Measurements from ENCODE around the gene CAMSAP1.

CAMSAP1 gene

GRCh38 chr9:135857371-135857786 lies 50.0 kb downstream of the CAMSAP1 start:
- H3K27ac ChIP-seq (ENCODE audit: low read length): no peak overlapping the region
- H3K36me3 ChIP-seq (ENCODE audit: control insufficient read depth in 2 of 2, insufficient read depth in 2 of 2, low read length in 2 of 2): peaks cover 0 to 16% of the 10 kb centered on the region in 2 donors
- no peak overlapping the region for H3K9ac ChIP-seq (ENCODE audit: low read length in 2 of 2)

GRCh38 chr9:135851748-135852147 lies 55.6 kb downstream of the CAMSAP1 start:
- Histone ChIP-seq H3K9ac (ENCODE audit: low read length in 2 of 2) (no peak overlapping the region), H3K9me3 (ENCODE audit: control insufficient read depth in 2 of 2, low read length in 2 of 2) (no peaks in the 10 kb centered on the region), H3K27me3 (ENCODE audit: control insufficient read depth in 1 of 2, insufficient read depth in 2 of 2, low read length in 2 of 2) (no peaks in the 10 kb centered on the region), H3K27ac (ENCODE audit: low read length) (no peak overlapping the region), H3K4me1 (ENCODE audit: control insufficient read depth, insufficient read depth, low read length) (no peaks in the 10 kb centered on the region), H3K4me3 (ENCODE audit: low read length in 2 of 2) (no peak overlapping the region), H3K36me3 (ENCODE audit: control insufficient read depth in 2 of 2, insufficient read depth in 2 of 2, low read length in 2 of 2) (peaks cover 10 to 32% of the 10 kb centered on the region in 2 donors)

More at GRCh38 chr9:135857371-135857786, 50.0 kb downstream of the CAMSAP1 start:
- Histone ChIP-seq H3K4me1 (ENCODE audit: control insufficient read depth, insufficient read depth, low read length) (peaks cover 7% of the 10 kb centered on the region), H3K9me3 (ENCODE audit: control insufficient read depth in 2 of 2, low read length in 2 of 2) (no peaks in the 10 kb centered on the region), H3K4me3 (ENCODE audit: low read length in 2 of 2) (no peak overlapping the region), H3K27me3 (ENCODE audit: control insufficient read depth in 1 of 2, insufficient read depth in 2 of 2, low read length in 2 of 2) (no peaks in the 10 kb centered on the region)

- H3K4me1 ChIP-seq (ENCODE audit: control insufficient read depth, insufficient read depth, low read length): no peaks in the 10 kb centered on the region
- no peak overlapping the region for H3K4me3 ChIP-seq (ENCODE audit: low read length in 2 of 2)
- H3K9me3 ChIP-seq (ENCODE audit: control insufficient read depth in 2 of 2, low read length in 2 of 2): no peaks in the 10 kb centered on the region
- peaks cover 10 to 28% of the 10 kb centered on the region in 2 donors for H3K36me3 ChIP-seq (ENCODE audit: control insufficient read depth in 2 of 2, insufficient read depth in 2 of 2, low read length in 2 of 2)
- no peak overlapping the region for H3K27ac ChIP-seq (ENCODE audit: low read length)
- no peaks in the 10 kb centered on the region for H3K27me3 ChIP-seq (ENCODE audit: control insufficient read depth in 1 of 2, insufficient read depth in 2 of 2, low read length in 2 of 2)
- no peak overlapping the region for H3K9ac ChIP-seq (ENCODE audit: low read length in 2 of 2)
These were observed 56.6 kb downstream of the CAMSAP1 start for GRCh38 chr9:135850737-135851136.

- no peak overlapping the region for H3K9ac ChIP-seq (ENCODE audit: low read length in 2 of 2)
These were observed 58.2 kb downstream of the CAMSAP1 start for GRCh38 chr9:135849181-135849580.

GRCh38 chr9:135848341-135849047 lies 58.9 kb downstream of the CAMSAP1 start:
- Histone ChIP-seq H3K9ac (ENCODE audit: low read length in 2 of 2) (no peak overlapping the region), H3K27ac (ENCODE audit: low read length) (no peak overlapping the region), H3K27me3 (ENCODE audit: control insufficient read depth in 1 of 2, insufficient read depth in 2 of 2, low read length in 2 of 2) (no peaks in the 10 kb centered on the region), H3K36me3 (ENCODE audit: control insufficient read depth in 2 of 2, insufficient read depth in 2 of 2, low read length in 2 of 2) (peaks cover 10 to 26% of the 10 kb centered on the region in 2 donors), H3K4me3 (ENCODE audit: low read length in 2 of 2) (no peak overlapping the region), H3K4me1 (ENCODE audit: control insufficient read depth, insufficient read depth, low read length) (no peaks in the 10 kb centered on the region), H3K9me3 (ENCODE audit: control insufficient read depth in 2 of 2, low read length in 2 of 2) (no peaks in the 10 kb centered on the region)

More at GRCh38 chr9:135849181-135849580, 58.2 kb downstream of the CAMSAP1 start:
- no peaks in the 10 kb centered on the region for H3K9me3 ChIP-seq (ENCODE audit: control insufficient read depth in 2 of 2, low read length in 2 of 2)
- no peaks in the 10 kb centered on the region for H3K27me3 ChIP-seq (ENCODE audit: control insufficient read depth in 1 of 2, insufficient read depth in 2 of 2, low read length in 2 of 2)
- peaks cover 10 to 28% of the 10 kb centered on the region in 2 donors for H3K36me3 ChIP-seq (ENCODE audit: control insufficient read depth in 2 of 2, insufficient read depth in 2 of 2, low read length in 2 of 2)
- no peak overlapping the region for H3K4me3 ChIP-seq (ENCODE audit: low read length in 2 of 2)
- H3K27ac ChIP-seq (ENCODE audit: low read length): no peak overlapping the region
- no peaks in the 10 kb centered on the region for H3K4me1 ChIP-seq (ENCODE audit: control insufficient read depth, insufficient read depth, low read length)

GRCh38 chr9:135847833-135848232 lies 59.5 kb downstream of the CAMSAP1 start:
- Histone ChIP-seq H3K27ac (ENCODE audit: low read length) (no peak overlapping the region), H3K4me1 (ENCODE audit: control insufficient read depth, insufficient read depth, low read length) (no peaks in the 10 kb centered on the region), H3K9ac (ENCODE audit: low read length in 2 of 2) (no peak overlapping the region), H3K27me3 (ENCODE audit: control insufficient read depth in 1 of 2, insufficient read depth in 2 of 2, low read length in 2 of 2) (no peaks in the 10 kb centered on the region), H3K36me3 (ENCODE audit: control insufficient read depth in 2 of 2, insufficient read depth in 2 of 2, low read length in 2 of 2) (peaks cover 10 to 21% of the 10 kb centered on the region in 2 donors), H3K4me3 (ENCODE audit: low read length in 2 of 2) (no peak overlapping the region), H3K9me3 (ENCODE audit: control insufficient read depth in 2 of 2, low read length in 2 of 2) (no peaks in the 10 kb centered on the region)

- Histone ChIP-seq H3K4me3 (ENCODE audit: low read length in 2 of 2) (no peak overlapping the region), H3K27me3 (ENCODE audit: control insufficient read depth in 1 of 2, insufficient read depth in 2 of 2, low read length in 2 of 2) (no peaks in the 10 kb centered on the region), H3K27ac (ENCODE audit: low read length) (no peak overlapping the region), H3K9me3 (ENCODE audit: control insufficient read depth in 2 of 2, low read length in 2 of 2) (no peaks in the 10 kb centered on the region), H3K4me1 (ENCODE audit: control insufficient read depth, insufficient read depth, low read length) (no peaks in the 10 kb centered on the region), H3K9ac (ENCODE audit: low read length in 2 of 2) (no peak overlapping the region), H3K36me3 (ENCODE audit: control insufficient read depth in 2 of 2, insufficient read depth in 2 of 2, low read length in 2 of 2) (peaks cover 5 to 8% of the 10 kb centered on the region in 2 donors)
These were observed 66.8 kb downstream of the CAMSAP1 start for GRCh38 chr9:135840539-135840938.

- H3K4me1 ChIP-seq (ENCODE audit: control insufficient read depth, insufficient read depth, low read length): no peaks in the 10 kb centered on the region
- no peak overlapping the region for H3K9ac ChIP-seq (ENCODE audit: low read length in 2 of 2)
- H3K9me3 ChIP-seq (ENCODE audit: control insufficient read depth in 2 of 2, low read length in 2 of 2): no peaks in the 10 kb centered on the region
- H3K27ac ChIP-seq (ENCODE audit: low read length): no peak overlapping the region
- H3K36me3 ChIP-seq (ENCODE audit: control insufficient read depth in 2 of 2, insufficient read depth in 2 of 2, low read length in 2 of 2): peaks cover 7 to 8% of the 10 kb centered on the region in 2 donors
- no peak overlapping the region for H3K4me3 ChIP-seq (ENCODE audit: low read length in 2 of 2)
- H3K27me3 ChIP-seq (ENCODE audit: control insufficient read depth in 1 of 2, insufficient read depth in 2 of 2, low read length in 2 of 2): no peaks in the 10 kb centered on the region
These were observed 67.2 kb downstream of the CAMSAP1 start for GRCh38 chr9:135840107-135840506.

GRCh38 chr9:135839516-135839915 lies 67.8 kb downstream of the CAMSAP1 start:
- Histone ChIP-seq H3K4me3 (ENCODE audit: low read length in 2 of 2) (no peak overlapping the region), H3K27ac (ENCODE audit: low read length) (no peak overlapping the region), H3K9me3 (ENCODE audit: control insufficient read depth in 2 of 2, low read length in 2 of 2) (no peaks in the 10 kb centered on the region), H3K9ac (ENCODE audit: low read length in 2 of 2) (no peak overlapping the region), H3K36me3 (ENCODE audit: control insufficient read depth in 2 of 2, insufficient read depth in 2 of 2, low read length in 2 of 2) (peaks cover 7 to 8% of the 10 kb centered on the region in 2 donors), H3K4me1 (ENCODE audit: control insufficient read depth, insufficient read depth, low read length) (no peaks in the 10 kb centered on the region), H3K27me3 (ENCODE audit: control insufficient read depth in 1 of 2, insufficient read depth in 2 of 2, low read length in 2 of 2) (no peaks in the 10 kb centered on the region)

GRCh38 chr9:135835131-135835530 lies 72.2 kb downstream of the CAMSAP1 start:
- H3K9me3 ChIP-seq (ENCODE audit: control insufficient read depth in 2 of 2, low read length in 2 of 2): no peaks in the 10 kb centered on the region
- no peaks in the 10 kb centered on the region for H3K27me3 ChIP-seq (ENCODE audit: control insufficient read depth in 1 of 2, insufficient read depth in 2 of 2, low read length in 2 of 2)
- H3K36me3 ChIP-seq (ENCODE audit: control insufficient read depth in 2 of 2, insufficient read depth in 2 of 2, low read length in 2 of 2): peaks cover 2% of the 10 kb centered on the region in 2 donors
- no peaks in the 10 kb centered on the region for H3K4me1 ChIP-seq (ENCODE audit: control insufficient read depth, insufficient read depth, low read length)
- no peak overlapping the region for H3K9ac ChIP-seq (ENCODE audit: low read length in 2 of 2)
- no peak overlapping the region for H3K27ac ChIP-seq (ENCODE audit: low read length)
- no peak overlapping the region for H3K4me3 ChIP-seq (ENCODE audit: low read length in 2 of 2)

GRCh38 chr9:135833864-135834263 lies 73.5 kb downstream of the CAMSAP1 start:
- H3K9ac ChIP-seq (ENCODE audit: low read length in 2 of 2): no peak overlapping the region
- H3K36me3 ChIP-seq (ENCODE audit: control insufficient read depth in 2 of 2, insufficient read depth in 2 of 2, low read length in 2 of 2): peaks cover 0 to 2% of the 10 kb centered on the region in 2 donors
- H3K4me1 ChIP-seq (ENCODE audit: control insufficient read depth, insufficient read depth, low read length): no peaks in the 10 kb centered on the region
- H3K4me3 ChIP-seq (ENCODE audit: low read length in 2 of 2): no peak overlapping the region
- no peak overlapping the region for H3K27ac ChIP-seq (ENCODE audit: low read length)
- H3K27me3 ChIP-seq (ENCODE audit: control insufficient read depth in 1 of 2, insufficient read depth in 2 of 2, low read length in 2 of 2): no peaks in the 10 kb centered on the region
- no peaks in the 10 kb centered on the region for H3K9me3 ChIP-seq (ENCODE audit: control insufficient read depth in 2 of 2, low read length in 2 of 2)

All from stomach smooth muscle (tissue), 2 donors.